PC-3 (cell line): ENCODE measurements around the gene PCYOX1L. TPM values are rescaled to one million over a fixed set of nuclear protein-coding genes. Genes with fewer than 3 reads are reported as not detected.

Experiments used
- ATAC-seq: fragments of 200-7000 bp; cut with Tn5 transposase; 2 replicates; pipeline ENCODE4 v1.9.1; 2020; ENCODE audit warnings: mild to moderate bottlenecking, moderate library complexity
- BruUV-seq: library from RNA; stranded (reverse); fragments of 400-500 nt; replicated peaks from 2 replicates; lab custom pipeline; 2021; lab: Mats Ljungman, UMichigan
- CTCF ChIA-PET: fragments of 300-600 bp; sonication (Branson Sonifier 250); formaldehyde crosslinking; loops from one replicate; lab custom pipeline; 2022; ENCODE audit warnings: antibody characterized with exemption; lab: Charles Lee
- POLR2A ChIA-PET: fragments of 300-600 bp; sonication (Branson Sonifier 250); formaldehyde crosslinking; loops from one replicate; lab custom pipeline; 2022; ENCODE audit warnings: antibody characterized with exemption; ENCODE audit not compliant: unreplicated experiment; lab: Charles Lee
- DNase-seq: peaks from one replicate; pipeline ENCODE4 v3.0.0-alpha.2; 2015
- H2AFZ ChIP-seq: fragments of 300-600 bp; sonication (generic); 2 replicates; pipeline ENCODE4 v1.6.0; 2016; ENCODE audit warnings: antibody characterized with exemption, low read length
- H3F3A ChIP-seq: fragments of 300-600 bp; sonication (generic); one replicate; pipeline ENCODE4 v1.6.0; 2017; ENCODE audit warnings: antibody characterized with exemption, low read length, control low read depth, mild to moderate bottlenecking; ENCODE audit not compliant: unreplicated experiment
- H3K27ac ChIP-seq: fragments of 300-600 bp; sonication (generic); 2 replicates; pipeline ENCODE4 v1.5.1; 2016; ENCODE audit warnings: mild to moderate bottlenecking, low read length
- H3K27me3 ChIP-seq: fragments of 300-600 bp; sonication (generic); 2 replicates; pipeline ENCODE4 v1.6.1; 2016; ENCODE audit warnings: low read length, mixed read lengths
- H3K36me3 ChIP-seq: fragments of 300-600 bp; sonication (generic); 2 replicates; pipeline ENCODE4 v1.6.1; 2016; ENCODE audit warnings: low read depth, mixed run types, low read length, mixed read lengths
- H3K4me1 ChIP-seq: fragments of 300-600 bp; sonication (generic); 2 replicates; pipeline ENCODE4 v1.5.1; 2016; ENCODE audit warnings: low read length; ENCODE audit not compliant: insufficient read depth
- H3K4me2 ChIP-seq: fragments of 300-600 bp; sonication (generic); 2 replicates; pipeline ENCODE4 v1.6.0; 2016; ENCODE audit warnings: low read length
- H3K4me3 ChIP-seq: fragments of 300-600 bp; sonication (generic); 2 replicates; pipeline ENCODE4 v1.5.1; 2016; ENCODE audit warnings: mild to moderate bottlenecking, low read length, mixed read lengths
- H3K79me2 ChIP-seq: fragments of 300-600 bp; sonication (generic); 2 replicates; pipeline ENCODE4 v1.6.1; 2017; ENCODE audit warnings: low read length, mixed read lengths
- H3K9ac ChIP-seq: fragments of 300-600 bp; sonication (generic); 2 replicates; pipeline ENCODE4 v1.6.0; 2016; ENCODE audit warnings: mild to moderate bottlenecking, low read length
- H3K9me2 ChIP-seq: fragments of 300-600 bp; sonication (generic); replicated peaks from 2 replicates; pipeline ENCODE4 v1.6.1; 2016; ENCODE audit warnings: mixed run types, low read length, mixed read lengths
- H3K9me3 ChIP-seq: fragments of 300-600 bp; sonication (generic); 2 replicates; pipeline ENCODE4 v1.6.1; 2016; ENCODE audit warnings: low read length, mixed read lengths
- H4K20me1 ChIP-seq: fragments of 300-600 bp; sonication (generic); 2 replicates; pipeline ENCODE4 v1.6.1; 2016; ENCODE audit warnings: low read length, mixed read lengths
- CTCF ChIP-seq: fragments of 300-600 bp; sonication (generic); conservative IDR thresholded peaks from 2 replicates; pipeline ENCODE4 v1.5.1; 2017; ENCODE audit warnings: antibody characterized with exemption, low read depth, mild to moderate bottlenecking, low read length
- EZH2 ChIP-seq: fragments of 300-600 bp; sonication (generic); IDR thresholded peaks from one replicate; pipeline ENCODE4 v1.6.1; 2017; ENCODE audit warnings: antibody characterized with exemption, mild to moderate bottlenecking, low read length; ENCODE audit not compliant: unreplicated experiment
- EZH2phosphoT487 ChIP-seq: fragments of 300-600 bp; sonication (generic); IDR thresholded peaks from 2 replicates; pipeline ENCODE4 v1.6.1; 2018; ENCODE audit warnings: mild to moderate bottlenecking, antibody characterized with exemption, low read length, borderline replicate concordance
- intact Hi-C: fragments of 100-400 bp; cut with micrococcal nuclease; formaldehyde crosslinking; loops from 2 replicates; pipeline ENCODE4 v1.9.0; 2023
- total RNA-seq: library from RNA; depleted of rRNA; stranded (reverse); fragments of >200 nt; gene quantifications from 2 replicates; pipeline ENCODE4 v1.2.3, GENCODE V29; 2014

Gene PCYOX1L
- total RNA-seq, 1 experiment from 2014 or later, result 12.8 TPM

GRCh38 chr5:149411738-149412519 lies 54.1 kb downstream of the PCYOX1L start:
- no peaks in the 10 kb centered on the region for H4K20me1 ChIP-seq
- no peaks in the 10 kb centered on the region for H3F3A ChIP-seq
- H3K79me2 ChIP-seq, result no peaks in the 10 kb centered on the region
- TF ChIP-seq EZH2phosphoT487 (no peak), CTCF (no peak), EZH2 (no peak)
- BruUV-seq, result no TSS peak
- no peaks in the 10 kb centered on the region for H3K36me3 ChIP-seq
- no peak for DNase-seq
- H3K27ac ChIP-seq, result no peak overlapping the region
- H3K4me3 ChIP-seq, result no peak overlapping the region
- no peaks in the 10 kb centered on the region for H3K9me2 ChIP-seq
- H2AFZ ChIP-seq, result no peak overlapping the region
- intact Hi-C loops, result no loop called here
- no peaks in the 10 kb centered on the region for H3K9me3 ChIP-seq
- no peak overlapping the region for H3K4me2 ChIP-seq
- ChIA-PET CTCF (no interaction called here), POLR2A (no interaction called here)
- H3K9ac ChIP-seq, result no peak overlapping the region
- H3K27me3 ChIP-seq, result no peaks in the 10 kb centered on the region
- no peaks in the 10 kb centered on the region for H3K4me1 ChIP-seq
- no peak for ATAC-seq

DNA sequence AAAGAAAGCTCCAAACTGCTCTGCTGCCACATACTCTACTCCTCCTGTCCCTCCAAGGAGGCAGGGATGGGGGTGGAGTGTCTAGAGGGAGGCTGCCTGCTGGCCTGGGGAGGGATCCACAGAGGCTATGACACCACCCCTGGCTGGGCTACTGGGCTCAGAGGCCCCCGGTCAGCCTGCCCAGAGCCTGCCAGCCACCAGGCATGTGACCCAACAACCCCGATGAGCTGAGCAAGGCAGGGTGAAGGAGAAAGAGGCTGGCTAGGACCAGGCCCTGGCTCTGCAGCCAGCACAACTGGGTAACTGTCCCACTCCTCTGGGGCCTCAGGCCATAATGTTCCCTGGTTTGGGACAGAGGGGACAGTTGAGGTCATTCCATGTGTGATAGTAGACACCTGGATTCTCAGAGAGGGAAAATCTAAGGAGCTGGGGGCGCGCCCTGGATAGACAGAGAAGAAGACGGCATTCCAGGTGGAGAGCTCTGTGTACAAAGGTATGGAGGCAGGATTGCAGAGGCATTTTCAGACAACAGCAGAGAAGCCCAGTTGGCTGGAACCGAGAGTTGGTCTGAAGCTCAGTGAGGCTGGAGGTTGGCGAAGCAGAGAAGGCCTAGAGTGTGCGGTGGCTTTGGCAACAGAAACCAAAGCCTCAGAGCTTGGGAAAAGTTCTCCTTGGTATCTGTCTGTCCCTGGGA lies 55.1 kb downstream of the PCYOX1L start:
- Histone ChIP-seq H4K20me1 (no peaks in the 10 kb centered on the region), H3K9me2 (no peaks in the 10 kb centered on the region), H3K4me2 (no peak overlapping the region), H3K27me3 (no peaks in the 10 kb centered on the region), H3F3A (no peaks in the 10 kb centered on the region), H3K79me2 (no peaks in the 10 kb centered on the region), H3K36me3 (no peaks in the 10 kb centered on the region), H3K4me1 (no peaks in the 10 kb centered on the region), H2AFZ (no peak overlapping the region), H3K4me3 (no peak overlapping the region), H3K9me3 (no peaks in the 10 kb centered on the region), H3K9ac (no peak overlapping the region), H3K27ac (no peak overlapping the region)
- intact Hi-C loops, result no loop called here
- ChIA-PET POLR2A (interaction anchor here (0.6 kb wide), 1 partner anchor 111 kb away, joined by 5 read pairs; no protein-coding TSS in a partner anchor), CTCF (no interaction called here)
- TF ChIP-seq EZH2phosphoT487 (no peak), EZH2 (no peak), CTCF (no peak)
- no TSS peak for BruUV-seq
- no peak for ATAC-seq
- no peak for DNase-seq
